HG02588 (cell line): ENCODE data around the gene SUSD1.
A peak's percentile ranks its signal among the peaks of the same experiment; 100 is the strongest.

Source experiments
- ATAC-seq: cut with Tn5 transposase; IDR thresholded peaks from one replicate; pipeline ENCODE4 v1.9.1; 2021; ENCODE audit warnings: mild to moderate bottlenecking, moderate library complexity; ENCODE audit not compliant: unreplicated experiment

The SUSD1 gene

DNA sequence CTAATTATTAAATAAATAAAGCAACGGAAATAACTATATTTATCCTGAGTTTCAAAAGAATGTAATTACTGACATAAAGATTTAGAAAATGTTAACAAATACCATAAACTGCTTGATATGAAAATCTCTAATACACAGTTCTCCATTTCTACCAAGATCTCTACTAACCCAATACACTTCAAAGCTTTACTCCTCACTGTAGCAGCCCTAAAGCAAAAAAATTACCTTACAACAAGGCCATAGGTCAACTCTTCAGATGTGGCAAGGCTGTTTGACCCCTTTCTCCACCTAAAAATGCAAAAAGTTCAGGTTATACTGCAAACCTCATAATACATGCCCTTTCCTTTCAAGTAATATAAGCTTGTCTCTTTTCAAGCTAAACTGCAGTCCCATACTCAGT lies 181.8 kb downstream of the SUSD1 start:
- ATAC-seq: no peak

GRCh38 chr9:111992523-111992922 lies 182.6 kb downstream of the SUSD1 start:
- ATAC-seq: peak; percentile 92

DNA sequence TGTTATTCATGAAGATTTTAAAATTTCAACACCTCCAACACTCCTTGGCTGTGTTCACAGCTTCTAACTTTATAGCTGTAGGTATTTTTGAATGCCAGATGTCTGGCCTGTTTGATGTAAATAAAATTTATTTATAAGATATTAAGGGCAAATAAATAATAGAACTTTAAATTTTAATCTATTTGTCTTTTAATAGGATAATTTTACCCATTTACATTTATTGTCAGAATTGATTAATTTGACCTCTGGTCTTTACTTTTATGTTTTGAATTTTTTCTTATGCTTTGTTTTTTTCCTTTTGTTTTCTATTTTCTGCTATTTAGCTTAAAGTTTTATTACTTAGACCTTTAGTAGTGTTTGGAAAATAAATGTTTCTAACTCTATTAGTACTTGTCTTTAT lies 183.9 kb downstream of the SUSD1 start:
- no peak for ATAC-seq
